Panc1 (cell line): ENCODE results near the gene COX5A. TPM values are rescaled to one million over a fixed set of nuclear protein-coding genes. Genes with fewer than 3 reads are reported as not detected.

Experiments
- ATAC-seq: fragments of 200-7000 bp; cut with Tn5 transposase; 2 replicates; pipeline ENCODE4 v1.9.1; 2020; ENCODE audit warnings: mild to moderate bottlenecking, moderate library complexity
- BruUV-seq: library from RNA; stranded (reverse); fragments of 400-500 nt; replicated peaks from 2 replicates; lab custom pipeline; 2021; lab: Mats Ljungman, UMichigan
- CTCF ChIA-PET: fragments of 300-600 bp; sonication (Branson Sonifier 250); formaldehyde crosslinking; loops from one replicate; lab custom pipeline; 2022; ENCODE audit warnings: antibody characterized with exemption; lab: Charles Lee
- POLR2A ChIA-PET: fragments of 300-600 bp; sonication (Branson Sonifier 250); formaldehyde crosslinking; loops from one replicate; lab custom pipeline; 2022; ENCODE audit warnings: antibody characterized with exemption; lab: Charles Lee
- DNase-seq: peaks from one replicate; pipeline ENCODE4 v3.0.0-alpha.2; 2010; ENCODE audit warnings: low read depth, low spot score
- H3K27ac ChIP-seq: 2 replicates; pipeline ENCODE4 v1.5.1; 2011; ENCODE audit warnings: mild to moderate bottlenecking, low read length, inconsistent platforms
- H3K27me3 ChIP-seq: fragments of 200-500 bp; sonication (Bioruptor generic); 2 replicates; pipeline ENCODE4 v1.6.0; 2014; ENCODE audit warnings: low read length, inconsistent platforms; ENCODE audit not compliant: control insufficient read depth, insufficient read depth
- H3K36me3 ChIP-seq: fragments of 200-500 bp; sonication (Bioruptor generic); 2 replicates; pipeline ENCODE4 v1.5.1; 2014; ENCODE audit warnings: inconsistent platforms, mild to moderate bottlenecking, low read length, moderate library complexity; ENCODE audit not compliant: control insufficient read depth, insufficient read depth
- H3K4me1 ChIP-seq: 2 replicates; pipeline ENCODE4 v1.5.1; 2011; ENCODE audit warnings: inconsistent platforms, mild to moderate bottlenecking, low read length, moderate library complexity; ENCODE audit not compliant: control insufficient read depth, insufficient read depth
- H3K4me3 ChIP-seq, 2 experiments: 2 replicates each; pipeline ENCODE4 v1.5.1; 2011 to 2012; ENCODE audit warnings: low read depth in 2 of 2, low read length in 2 of 2, mild to moderate bottlenecking in 2 of 2, inconsistent platforms in 1 of 2, moderate library complexity in 1 of 2
- H3K9me3 ChIP-seq: fragments of 200-500 bp; sonication (Bioruptor generic); 2 replicates; pipeline ENCODE4 v1.5.1; 2014; ENCODE audit warnings: low read depth, mild to moderate bottlenecking, inconsistent platforms, low read length, moderate library complexity; ENCODE audit not compliant: control insufficient read depth, insufficient read depth
- CTCF ChIP-seq: fragments of 450-650 bp; IDR thresholded peaks from 2 replicates; pipeline ENCODE4 v1.5.1; 2017; ENCODE audit warnings: mild to moderate bottlenecking
- POLR2AphosphoS5 ChIP-seq: IDR thresholded peaks from 2 replicates; pipeline ENCODE4 v1.6.1; 2012; ENCODE audit warnings: mild to moderate bottlenecking, low read depth, low read length, moderate library complexity
- REST ChIP-seq, 2 experiments: IDR thresholded peaks; 2 replicates each; pipeline ENCODE4 v1.6.1; 2011 to 2012; ENCODE audit warnings: low read depth in 2 of 2, control low read depth in 1 of 2, low read length in 1 of 2, mild to moderate bottlenecking in 1 of 2, moderate library complexity in 1 of 2; ENCODE audit not compliant: insufficient read depth in 1 of 2
- SIN3A ChIP-seq: IDR thresholded peaks from 2 replicates; pipeline ENCODE4 v1.6.1; 2012; ENCODE audit warnings: low read depth, mild to moderate bottlenecking, low read length, moderate library complexity, borderline replicate concordance; ENCODE audit not compliant: insufficient read depth
- TCF7L2 ChIP-seq: IDR thresholded peaks from 2 replicates; pipeline ENCODE4 v1.6.1; 2011; ENCODE audit warnings: mild to moderate bottlenecking, low read depth, low read length, inconsistent platforms
- in situ Hi-C: cut with HindIII; loops from 2 replicates; pipeline ENCODE4 v1.10.0; 2016; ENCODE audit warnings: low sequenced_read_pairs, low pct_unique_long_range_greater_than_20kb
- intact Hi-C: fragments of 100-400 bp; cut with micrococcal nuclease; formaldehyde crosslinking; loops from one replicate; pipeline ENCODE4 v1.10.0; 2022; ENCODE audit not compliant: unreplicated experiment
- total RNA-seq: library from RNA; stranded (reverse); gene quantifications from one replicate; pipeline ENCODE4 v1.2.1, GENCODE V29; 2021; ENCODE audit not compliant: unreplicated experiment

Gene COX5A
- total RNA-seq, 1 experiment from 2014 or later = 353 TPM

GRCh38 chr15:74978077-74978476 lies 40.2 kb upstream of the COX5A start:
- Histone ChIP-seq H3K4me3 (no peak overlapping the region), H3K27ac (no peak overlapping the region), H3K4me1 (no peaks in the 10 kb centered on the region), H3K27me3 (no peaks in the 10 kb centered on the region), H3K9me3 (no peaks in the 10 kb centered on the region), H3K36me3 (no peaks in the 10 kb centered on the region)
- in situ Hi-C loops = no loop called here
- BruUV-seq = no TSS peak
- no peak for TF ChIP-seq TCF7L2
- TF ChIP-seq SIN3A = no peak
- no peak for TF ChIP-seq CTCF
- TF ChIP-seq REST (IDR thresholded peaks at IDR 0.05; ENCODE audit: insufficient read depth in 1 of 2, low read depth in 2 of 2, low read length in 1 of 2) = no peak
- TF ChIP-seq POLR2AphosphoS5 = no peak
- no peak for DNase-seq
- ATAC-seq = no peak
- intact Hi-C loops = no loop called here
- CTCF ChIA-PET = interaction anchor here (0.5 kb wide), 1 partner anchor 13 kb away, joined by 6 read pairs; no protein-coding TSS in a partner anchor
- POLR2A ChIA-PET = no interaction called here

GRCh38 chr15:74977599-74977998 lies 39.7 kb upstream of the COX5A start:
- H3K4me3 ChIP-seq = no peak overlapping the region
- no peaks in the 10 kb centered on the region for H3K36me3 ChIP-seq
- no peaks in the 10 kb centered on the region for H3K4me1 ChIP-seq
- H3K9me3 ChIP-seq = no peaks in the 10 kb centered on the region
- H3K27ac ChIP-seq = no peak overlapping the region
- intact Hi-C loops (no loop called here), in situ Hi-C loops (no loop called here)
- DNase-seq (no peak), ATAC-seq (no peak)
- TF ChIP-seq SIN3A = no peak
- TF ChIP-seq CTCF = no peak
- TF ChIP-seq REST (IDR thresholded peaks at IDR 0.05; ENCODE audit: insufficient read depth in 1 of 2, low read depth in 2 of 2, low read length in 1 of 2) = no peak
- no peak for TF ChIP-seq POLR2AphosphoS5
- no peak for TF ChIP-seq TCF7L2
- no peaks in the 10 kb centered on the region for H3K27me3 ChIP-seq
- ChIA-PET POLR2A (no interaction called here), CTCF (interaction anchor here (0.6 to 0.7 kb wide), 2 partner anchors 24 to 322 kb away, joined by 3 to 10 read pairs; no protein-coding TSS in a partner anchor)
- no TSS peak for BruUV-seq
